H9 (cell line): Measurements from ENCODE around the gene MIEF1. TPM values are rescaled to one million over a fixed set of nuclear protein-coding genes. Genes with fewer than 3 reads are reported as not detected.

Source experiments
- DNase-seq: peaks from one replicate; pipeline ENCODE4 v3.0.0-alpha.2; 2017
- H2AFZ ChIP-seq: one replicate; pipeline ENCODE4 v1.6.1; 2013; ENCODE audit warnings: mild to moderate bottlenecking, low read length, control low read depth, moderate library complexity
- H2AK5ac ChIP-seq: 2 replicates; pipeline ENCODE4 v1.6.1; 2013; ENCODE audit warnings: low read length, control low read depth, mixed read lengths; ENCODE audit not compliant: insufficient read length
- H2BK120ac ChIP-seq: one replicate; pipeline ENCODE4 v1.6.1; 2013; ENCODE audit warnings: low read depth, mild to moderate bottlenecking, low read length, control low read depth, inconsistent platforms; ENCODE audit not compliant: poor library complexity, severe bottlenecking
- H2BK12ac ChIP-seq: 2 replicates; pipeline ENCODE4 v1.6.1; 2013; ENCODE audit warnings: low read length, control low read depth, mixed read lengths, low read depth; ENCODE audit not compliant: insufficient read length
- H2BK15ac ChIP-seq: 2 replicates; pipeline ENCODE4 v1.6.1; 2013; ENCODE audit warnings: low read depth, low read length, control low read depth
- H2BK20ac ChIP-seq: one replicate; pipeline ENCODE4 v1.6.1; 2013; ENCODE audit warnings: low read depth, mild to moderate bottlenecking, low read length, control low read depth, inconsistent platforms; ENCODE audit not compliant: poor library complexity, severe bottlenecking
- H2BK5ac ChIP-seq: 2 replicates; pipeline ENCODE4 v1.6.1; 2013; ENCODE audit warnings: low read length, control low read depth, mixed read lengths; ENCODE audit not compliant: insufficient read length
- H3K14ac ChIP-seq: 2 replicates; pipeline ENCODE4 v1.6.1; 2013; ENCODE audit warnings: low read length, control low read depth; ENCODE audit not compliant: insufficient read depth
- H3K18ac ChIP-seq: 2 replicates; pipeline ENCODE4 v1.6.1; 2013; ENCODE audit warnings: low read depth, mild to moderate bottlenecking, mixed read lengths, low read length, control low read depth; ENCODE audit not compliant: insufficient read length
- H3K23ac ChIP-seq: 2 replicates; pipeline ENCODE4 v1.6.1; 2013; ENCODE audit warnings: low read length, control low read depth, mixed read lengths, low read depth; ENCODE audit not compliant: insufficient read length
- H3K23me2 ChIP-seq: 2 replicates; pipeline ENCODE4 v1.6.1; 2013; ENCODE audit warnings: low read depth, mild to moderate bottlenecking, mixed read lengths, low read length, control low read depth; ENCODE audit not compliant: insufficient read length, poor library complexity, severe bottlenecking
- H3K27ac ChIP-seq: 2 replicates; pipeline ENCODE4 v1.5.1; 2013; ENCODE audit warnings: low read length, control low read depth, mixed read lengths, low read depth; ENCODE audit not compliant: insufficient read length
- H3K27me3 ChIP-seq: 2 replicates; pipeline ENCODE4 v1.6.1; 2013; ENCODE audit warnings: low read length, control low read depth, inconsistent platforms; ENCODE audit not compliant: insufficient read depth
- H3K4ac ChIP-seq: 2 replicates; pipeline ENCODE4 v1.6.1; 2013; ENCODE audit warnings: low read depth, mild to moderate bottlenecking, control low read depth, inconsistent platforms, low read length, moderate library complexity
- H3K4me1 ChIP-seq: 2 replicates; pipeline ENCODE4 v1.6.1; 2013; ENCODE audit warnings: low read length, control low read depth, inconsistent platforms; ENCODE audit not compliant: insufficient read depth
- H3K4me2 ChIP-seq: 2 replicates; pipeline ENCODE4 v1.6.1; 2013; ENCODE audit warnings: low read length, control low read depth, mixed read lengths; ENCODE audit not compliant: insufficient read length, insufficient read depth
- H3K56ac ChIP-seq: 2 replicates; pipeline ENCODE4 v1.6.1; 2013; ENCODE audit warnings: low read depth, mild to moderate bottlenecking, mixed read lengths, low read length, control low read depth; ENCODE audit not compliant: insufficient read length
- H3K79me1 ChIP-seq: 2 replicates; pipeline ENCODE4 v1.6.1; 2013; ENCODE audit warnings: low read depth, mild to moderate bottlenecking, moderate library complexity, low read length, control low read depth, inconsistent platforms; ENCODE audit not compliant: insufficient read depth, poor library complexity, severe bottlenecking
- H3K79me2 ChIP-seq: 2 replicates; pipeline ENCODE4 v1.6.1; 2013; ENCODE audit warnings: low read length, control low read depth, inconsistent platforms; ENCODE audit not compliant: insufficient read depth
- H3K9ac ChIP-seq: 2 replicates; pipeline ENCODE4 v1.6.1; 2013; ENCODE audit warnings: low read length, control low read depth, mixed read lengths; ENCODE audit not compliant: insufficient read length; ENCODE audit errors: extremely low read depth
- H3K9me3 ChIP-seq: one replicate; pipeline ENCODE4 v1.6.1; 2013; ENCODE audit warnings: low read depth, low read length, inconsistent platforms; ENCODE audit not compliant: control insufficient read depth
- H3T11ph ChIP-seq: one replicate; pipeline ENCODE4 v1.6.1; 2013; ENCODE audit warnings: mild to moderate bottlenecking, low read length, control low read depth, inconsistent platforms
- H4K20me1 ChIP-seq: one replicate; pipeline ENCODE4 v1.6.1; 2013; ENCODE audit not compliant: control insufficient read depth, insufficient read length, insufficient read depth
- H4K5ac ChIP-seq: 2 replicates; pipeline ENCODE4 v1.6.1; 2013; ENCODE audit warnings: low read depth, mild to moderate bottlenecking, mixed read lengths, low read length, control low read depth; ENCODE audit not compliant: insufficient read length
- H4K8ac ChIP-seq: replicated peaks from 2 replicates; pipeline ENCODE4 v1.6.1; 2013; ENCODE audit warnings: low read length, control low read depth, mixed read lengths, low read depth; ENCODE audit not compliant: insufficient read length
- H4K91ac ChIP-seq: 2 replicates; pipeline ENCODE4 v1.6.1; 2013; ENCODE audit warnings: low read depth, mild to moderate bottlenecking, moderate library complexity, mixed read lengths, low read length, control low read depth; ENCODE audit not compliant: insufficient read length
- H3K27ac Mint-ChIP-seq, 3 experiments: 2 replicates in 2 of 3; 3 replicates in 1 of 3; pipeline ENCODE4 v1.8.0; 2020 to 2021; ENCODE audit warnings: mixed read lengths in 3 of 3, mild to moderate bottlenecking in 1 of 3, moderate library complexity in 1 of 3
- H3K27me3 Mint-ChIP-seq: 2 replicates; pipeline ENCODE4 v1.8.0; 2021; ENCODE audit warnings: low read depth, mild to moderate bottlenecking, moderate library complexity, mixed read lengths
- H3K36me3 Mint-ChIP-seq, 3 experiments: 2 replicates in 2 of 3; 3 replicates in 1 of 3; pipeline ENCODE4 v1.8.0; 2020 to 2021; ENCODE audit warnings: low read depth in 3 of 3, mixed read lengths in 3 of 3; ENCODE audit not compliant: insufficient read depth in 1 of 3
- H3K4me1 Mint-ChIP-seq, 2 experiments: 2 replicates each; pipeline ENCODE4 v1.8.0; 2020; ENCODE audit warnings: mixed read lengths in 2 of 2
- H3K4me3 Mint-ChIP-seq, 2 experiments: 2 replicates in 1 of 2; 3 replicates in 1 of 2; pipeline ENCODE4 v1.8.0; 2020 to 2021; ENCODE audit warnings: mild to moderate bottlenecking in 2 of 2, mixed read lengths in 2 of 2, moderate library complexity in 1 of 2
- H3K9me3 Mint-ChIP-seq, 2 experiments: 2 replicates in 1 of 2; 3 replicates in 1 of 2; pipeline ENCODE4 v1.8.0; 2020; ENCODE audit warnings: mild to moderate bottlenecking in 2 of 2, mixed read lengths in 2 of 2, moderate library complexity in 1 of 2
- CTCF ChIP-seq: fragments of 200-600 bp; sonication (generic); conservative IDR thresholded peaks from 3 replicates; pipeline ENCODE4 v1.8.0; 2021; ENCODE audit warnings: antibody characterized with exemption, mild to moderate bottlenecking
- WGBS: extraction: QIAGEN DNeasy Blood & Tissue Kit; methylation state at CpG from one replicate; pipeline ENCODE4 v1.1.7; 2013; ENCODE audit warnings: missing lambda C conversion rate, low lambda C conversion rate, mixed read lengths; ENCODE audit not compliant: insufficient read length; ENCODE audit errors: extremely low coverage; 5-methylcytosine and 5-hydroxymethylcytosine counted together
- total RNA-seq: library from RNA; stranded (reverse); gene quantifications from 2 replicates; pipeline ENCODE4 v1.2.1, GENCODE V29; 2021

MIEF1 gene
- total RNA-seq, 1 experiment from 2014 or later: 32.6 TPM

GRCh38 chr22:39528681-39529486, 26.8 kb downstream of the MIEF1 start:
- Histone ChIP-seq H3K9ac (no peak overlapping the region), H3K23me2 (peaks cover 6% of the 10 kb centered on the region), H2AFZ (no peak overlapping the region), H4K20me1 (no peaks in the 10 kb centered on the region), H3K27me3 (no peaks in the 10 kb centered on the region), H3K14ac (no peak overlapping the region), H2AK5ac (no peak overlapping the region), H2BK20ac (no peak overlapping the region), H4K8ac (no peak overlapping the region), H3K56ac (no peak overlapping the region), H3K18ac (no peak overlapping the region), H4K5ac (no peak overlapping the region), H3K79me1 (no peaks in the 10 kb centered on the region), H3K23ac (no peak overlapping the region), H3K4me1 (peaks cover 3% of the 10 kb centered on the region; the same call in 1 of the 2 replicates), H3K4ac (no peak overlapping the region), H2BK120ac (no peak overlapping the region), H4K91ac (no peak overlapping the region), H2BK5ac (no peak overlapping the region), H3K27ac (no peak overlapping the region), H2BK15ac (no peak overlapping the region), H3K79me2 (peaks cover 2% of the 10 kb centered on the region; the same call in 1 of the 2 replicates), H3T11ph (no peak overlapping the region), H3K9me3 (no peaks in the 10 kb centered on the region), H2BK12ac (no peak overlapping the region), H3K4me2 (no peak overlapping the region)
- peak; percentile 98 for TF ChIP-seq CTCF
- DNase-seq: peak; percentile 95
- peaks cover 36 to 47% of the 10 kb centered on the region in 2 experiments for H3K4me1 Mint-ChIP-seq
- no peak overlapping the region; a peak in 1 of 7 replicates for H3K27ac Mint-ChIP-seq
- peaks cover 8 to 54% (median 44%) of the 10 kb centered on the region in 3 experiments for H3K36me3 Mint-ChIP-seq
- H3K4me3 Mint-ChIP-seq: peak overlapping the region in 1 of 2 experiments; percentile 61; a peak in 2 of 5 replicates
- H3K9me3 Mint-ChIP-seq: no peaks in the 10 kb centered on the region; a peak in 1 of 5 replicates
- no CpG with 5 or more reads among the region's 32 CpGs for WGBS
- H3K27me3 Mint-ChIP-seq: no peaks in the 10 kb centered on the region
